LNCAP (cell line): Measurements from ENCODE around the gene CAMK2D.

Experiments used
- CTCF ChIP-seq: fragments of 450-650 bp; IDR thresholded peaks from 2 replicates; pipeline ENCODE4 v1.5.1; 2017; ENCODE audit warnings: mild to moderate bottlenecking

The CAMK2D gene

GRCh38 chr4:113773014-113773413 lies 11.5 kb upstream of the CAMK2D start:
- no peak for TF ChIP-seq CTCF

- TF ChIP-seq CTCF, result no peak
These were observed 10.8 kb upstream of the CAMK2D start for GRCh38 chr4:113772319-113772718.

GRCh38 chr4:113769744-113770143 lies 8.2 kb upstream of the CAMK2D start:
- no peak for TF ChIP-seq CTCF

- no peak for TF ChIP-seq CTCF
These were observed 7.4 kb upstream of the CAMK2D start for GRCh38 chr4:113768952-113769351.

GRCh38 chr4:113766882-113767281 lies 5.3 kb upstream of the CAMK2D start:
- TF ChIP-seq CTCF, result no peak

GRCh38 chr4:113764720-113765264 lies 3.3 kb upstream of the CAMK2D start:
- TF ChIP-seq CTCF, result no peak

GRCh38 chr4:113763029-113763285 lies 1.4 kb upstream of the CAMK2D start:
- TF ChIP-seq CTCF, result no peak
